IMR-90 (cell line): ENCODE measurements around the gene POLR2C. TPM values are rescaled to one million over a fixed set of nuclear protein-coding genes. Genes with fewer than 3 reads are reported as not detected.

Source experiments
- ATAC-seq: fragments of 200-7000 bp; cut with Tn5 transposase; 2 replicates; pipeline ENCODE4 v1.9.1; 2020; ENCODE audit warnings: low read depth, mild to moderate bottlenecking, moderate library complexity
- BruUV-seq: library from RNA; stranded (reverse); fragments of 400-500 nt; replicated peaks from 2 replicates; lab custom pipeline; 2021; lab: Mats Ljungman, UMichigan
- CTCF ChIA-PET: fragments of 300-600 bp; formaldehyde crosslinking; extraction: SDS; loops from one replicate; lab custom pipeline; 2021; ENCODE audit warnings: antibody characterized with exemption; lab: Yijun Ruan, JAX
- POLR2A ChIA-PET: fragments of 300-600 bp; sonication (Branson Sonifier 250); formaldehyde crosslinking; loops from one replicate; lab custom pipeline; 2022; ENCODE audit warnings: antibody characterized with exemption; ENCODE audit not compliant: unreplicated experiment; lab: Charles Lee
- DNase-seq: peaks from one replicate; pipeline ENCODE4 v3.0.0; 2013
- H2AFZ ChIP-seq: replicated peaks from 2 replicates; pipeline ENCODE3; 2013; ENCODE audit warnings: low read length, mild to moderate bottlenecking; ENCODE audit not compliant: poor library complexity
- H2AK5ac ChIP-seq: 2 replicates; pipeline ENCODE4 v1.6.1; 2013; ENCODE audit warnings: low read depth, low read length, inconsistent platforms
- H2AK9ac ChIP-seq: replicated peaks from 2 replicates; pipeline ENCODE3; 2013; ENCODE audit warnings: mild to moderate bottlenecking, low read depth, low read length, moderate library complexity; ENCODE audit not compliant: poor library complexity
- H2BK120ac ChIP-seq: 2 replicates; pipeline ENCODE4 v1.6.1; 2013; ENCODE audit warnings: low read depth, low read length, inconsistent platforms
- H2BK15ac ChIP-seq: 3 replicates; pipeline ENCODE4 v1.6.1; 2013; ENCODE audit warnings: low read depth, low read length, inconsistent platforms
- H2BK20ac ChIP-seq: 2 replicates; pipeline ENCODE4 v1.6.1; 2013; ENCODE audit warnings: low read depth, mild to moderate bottlenecking, inconsistent platforms, low read length, moderate library complexity
- H2BK5ac ChIP-seq: 2 replicates; pipeline ENCODE4 v1.6.1; 2013; ENCODE audit warnings: mild to moderate bottlenecking, low read depth, low read length, inconsistent platforms; ENCODE audit not compliant: poor library complexity, severe bottlenecking
- H3K14ac ChIP-seq: replicated peaks from 2 replicates; pipeline ENCODE4 v1.6.1; 2013; ENCODE audit warnings: low read depth, low read length, inconsistent platforms
- H3K18ac ChIP-seq: 2 replicates; pipeline ENCODE4 v1.6.1; 2013; ENCODE audit warnings: low read depth, low read length, control low read depth
- H3K23ac ChIP-seq: 2 replicates; pipeline ENCODE4 v1.6.1; 2013; ENCODE audit warnings: low read depth, low read length, inconsistent platforms
- H3K27ac ChIP-seq: 2 replicates; pipeline ENCODE4 v1.5.1; 2013; ENCODE audit warnings: mild to moderate bottlenecking, control low read depth, low read length; ENCODE audit not compliant: insufficient read depth
- H3K27me3 ChIP-seq: 2 replicates; pipeline ENCODE4 v1.6.1; 2013; ENCODE audit warnings: low read length; ENCODE audit not compliant: control insufficient read depth, insufficient read depth
- H3K36me3 ChIP-seq: 2 replicates; pipeline ENCODE4 v1.6.1; 2013; ENCODE audit warnings: low read length, mixed read lengths; ENCODE audit not compliant: control insufficient read depth, insufficient read depth
- H3K4ac ChIP-seq: 2 replicates; pipeline ENCODE4 v1.6.1; 2013; ENCODE audit warnings: low read depth, low read length, inconsistent platforms
- H3K4me1 ChIP-seq: 2 replicates; pipeline ENCODE4 v1.6.1; 2013; ENCODE audit warnings: low read length, mixed read lengths; ENCODE audit not compliant: control insufficient read depth, insufficient read depth
- H3K4me2 ChIP-seq: 2 replicates; pipeline ENCODE4 v1.6.1; 2013; ENCODE audit warnings: low read depth, mild to moderate bottlenecking, control low read depth, low read length, moderate library complexity
- H3K4me3 ChIP-seq: 2 replicates; pipeline ENCODE4 v1.5.1; 2013; ENCODE audit warnings: low read depth, mild to moderate bottlenecking, control low read depth, low read length, moderate library complexity; ENCODE audit not compliant: insufficient read depth
- H3K56ac ChIP-seq: 2 replicates; pipeline ENCODE4 v1.6.1; 2013; ENCODE audit warnings: low read length, inconsistent platforms; ENCODE audit not compliant: insufficient read depth; ENCODE audit errors: extremely low read depth
- H3K79me1 ChIP-seq, 2 experiments: 2 replicates each; pipeline ENCODE4 v1.6.1; 2013; ENCODE audit warnings: low read length in 2 of 2, inconsistent platforms in 1 of 2, low read depth in 1 of 2
- H3K9ac ChIP-seq: 2 replicates; pipeline ENCODE4 v1.6.1; 2013; ENCODE audit warnings: low read depth, low read length, control low read depth
- H3K9me1 ChIP-seq: 2 replicates; pipeline ENCODE4 v1.6.1; 2013; ENCODE audit warnings: low read length, inconsistent platforms; ENCODE audit not compliant: insufficient read depth
- H3K9me3 ChIP-seq: 2 replicates; pipeline ENCODE4 v1.6.1; 2013; ENCODE audit warnings: low read length; ENCODE audit not compliant: control insufficient read depth, insufficient read depth
- H4K20me1 ChIP-seq: 2 replicates; pipeline ENCODE4 v1.6.1; 2013; ENCODE audit warnings: low read length, inconsistent platforms; ENCODE audit not compliant: insufficient read depth
- H4K5ac ChIP-seq: 2 replicates; pipeline ENCODE4 v1.6.1; 2013; ENCODE audit warnings: mild to moderate bottlenecking, low read depth, low read length, control low read depth
- H4K8ac ChIP-seq, 2 experiments: 2 replicates each; pipeline ENCODE4 v1.6.1; 2013; ENCODE audit warnings: low read depth in 2 of 2, low read length in 2 of 2, control low read depth in 1 of 2, inconsistent platforms in 1 of 2
- H4K91ac ChIP-seq: 2 replicates; pipeline ENCODE4 v1.6.1; 2013; ENCODE audit warnings: low read depth, low read length, inconsistent platforms; ENCODE audit not compliant: insufficient read depth
- BHLHE40 ChIP-seq: fragments of 150-350 bp; IDR thresholded peaks from 2 replicates; pipeline ENCODE4 v1.6.1; 2016; ENCODE audit warnings: mild to moderate bottlenecking, low read depth, low read length
- CEBPB ChIP-seq: IDR thresholded peaks from 2 replicates; pipeline ENCODE4 v1.6.1; 2012; ENCODE audit warnings: low read depth, low read length, improper control_type of control experiment
- CHD1 ChIP-seq: IDR thresholded peaks from 2 replicates; pipeline ENCODE4 v1.6.1; 2012; ENCODE audit warnings: low read depth, low read length, improper control_type of control experiment
- CTCF ChIP-seq: conservative IDR thresholded peaks from 2 replicates; pipeline ENCODE4 v1.5.1; 2012; ENCODE audit warnings: mild to moderate bottlenecking, low read depth, low read length, improper control_type of control experiment
- ELK1 ChIP-seq: fragments of 150-350 bp; IDR thresholded peaks from 2 replicates; pipeline ENCODE4 v1.6.1; 2016; ENCODE audit warnings: low read depth, mild to moderate bottlenecking, low read length, moderate library complexity, borderline replicate concordance
- FOS ChIP-seq: fragments of 150-350 bp; IDR thresholded peaks from 2 replicates; pipeline ENCODE4 v1.6.1; 2016; ENCODE audit warnings: low read depth, low read length
- MAFK ChIP-seq: IDR thresholded peaks from 2 replicates; pipeline ENCODE4 v1.6.1; 2012; ENCODE audit warnings: low read depth, low read length, improper control_type of control experiment
- MAZ ChIP-seq: IDR thresholded peaks from 2 replicates; pipeline ENCODE4 v1.6.1; 2012; ENCODE audit warnings: low read depth, mild to moderate bottlenecking, low read length, improper control_type of control experiment, moderate library complexity, borderline replicate concordance
- MXI1 ChIP-seq: IDR thresholded peaks from 2 replicates; pipeline ENCODE4 v1.6.1; 2012; ENCODE audit warnings: low read depth, mild to moderate bottlenecking, low read length, moderate library complexity, borderline replicate concordance
- NFE2L2 ChIP-seq: fragments of 150-350 bp; IDR thresholded peaks from 2 replicates; pipeline ENCODE4 v1.6.1; 2016; ENCODE audit warnings: low read depth, mild to moderate bottlenecking, low read length
- POLR2A ChIP-seq: IDR thresholded peaks from 2 replicates; pipeline ENCODE4 v1.6.1; 2012; ENCODE audit warnings: mild to moderate bottlenecking, low read depth, low read length
- RAD21 ChIP-seq: IDR thresholded peaks from 2 replicates; pipeline ENCODE4 v1.6.1; 2012; ENCODE audit warnings: low read length, improper control_type of control experiment
- RCOR1 ChIP-seq: IDR thresholded peaks from 2 replicates; pipeline ENCODE4 v1.6.1; 2012; ENCODE audit warnings: mild to moderate bottlenecking, low read length, improper control_type of control experiment; ENCODE audit not compliant: insufficient replicate concordance
- RFX5 ChIP-seq: IDR thresholded peaks from 2 replicates; pipeline ENCODE4 v1.8.0; 2012; ENCODE audit warnings: low read depth, mild to moderate bottlenecking, low read length, moderate library complexity
- SMC3 ChIP-seq: fragments of 150-350 bp; IDR thresholded peaks from 2 replicates; pipeline ENCODE4 v1.6.1; 2016; ENCODE audit warnings: low read depth, mild to moderate bottlenecking, antibody characterized with exemption, low read length, moderate library complexity
- WGBS, 2 experiments: methylation state at CpG; one replicate each; pipeline versions ENCODE4 v1.1.5 to v1.1.7; 2013; ENCODE audit warnings: missing lambda C conversion rate in 2 of 2; ENCODE audit not compliant: insufficient read length in 1 of 2; ENCODE audit errors: extremely low coverage in 2 of 2; 5-methylcytosine and 5-hydroxymethylcytosine counted together
- dilution Hi-C: fragments of 300-500 bp; cut with HindIII; formaldehyde crosslinking; loops from one replicate; pipeline ENCODE4 v1.14.3; 2018; ENCODE audit warnings: low sequenced_read_pairs; ENCODE audit not compliant: unreplicated experiment
- in situ Hi-C: fragments of 300-500 bp; cut with MboI; formaldehyde crosslinking; loops from 3 replicates; pipeline ENCODE4 v1.14.3; 2019; ENCODE audit warnings: low sequenced_read_pairs, inconsistent platforms, mixed read lengths
- intact Hi-C: fragments of 100-400 bp; cut with micrococcal nuclease; formaldehyde crosslinking; loops from 2 replicates; pipeline ENCODE4 v1.10.0; 2022
- polyA plus RNA-seq, 3 experiments: library from polyadenylated mRNA; depleted of rRNA; stranded (reverse); fragments of >200 nt; gene quantifications; 2 replicates each; pipeline ENCODE4 v1.2.3, GENCODE V29; 2012; ENCODE audit warnings: low replicate concordance in 1 of 3
- total RNA-seq: library from RNA; depleted of rRNA; stranded (reverse); fragments of >200 nt; gene quantifications from 2 replicates; pipeline ENCODE4 v1.2.3, GENCODE V29; 2012
- TF ChIP-seq, protein P1 (sequence below): fragments of 150-350 bp; IDR thresholded peaks from 2 replicates; pipeline ENCODE4 v1.6.1; 2017; ENCODE audit warnings: mild to moderate bottlenecking, antibody characterized with exemption, low read length, low read depth

POLR2C gene
- total and polyA plus RNA-seq, 2 of the 4 experiments (the other 2 are of a cell fraction) = 137 to 340 TPM

DNA sequence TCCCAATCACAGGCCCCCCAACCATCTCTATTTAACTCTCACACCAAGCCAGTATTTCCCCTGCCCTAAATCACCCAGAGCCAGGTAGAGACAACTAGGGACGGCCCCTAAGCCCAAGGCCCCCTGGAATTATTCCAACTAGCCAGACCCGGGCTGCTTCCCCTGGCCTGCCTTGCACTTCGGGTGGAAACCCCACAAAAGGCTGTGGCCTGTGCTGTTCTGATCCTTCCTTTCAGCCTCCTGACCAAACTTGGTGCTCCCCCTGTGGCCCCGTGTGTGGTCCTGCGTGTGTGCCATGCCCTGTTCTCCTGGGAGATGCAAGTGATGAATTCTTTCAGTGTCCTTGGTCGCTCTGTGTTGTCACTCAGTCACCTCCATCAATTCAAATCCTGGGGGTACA lies 43.0 kb upstream of the POLR2C start:
- H3K14ac ChIP-seq = no peak overlapping the region
- no peak overlapping the region for H2AK5ac ChIP-seq
- peaks cover 3% of the 10 kb centered on the region for H3K4me1 ChIP-seq
- no peak overlapping the region for H2BK120ac ChIP-seq
- H3K79me1 ChIP-seq = no peaks in the 10 kb centered on the region
- H4K8ac ChIP-seq = no peak overlapping the region
- no peak overlapping the region for H2BK15ac ChIP-seq
- H2BK20ac ChIP-seq = no peak overlapping the region
- H3K4ac ChIP-seq = no peak overlapping the region
- no peak overlapping the region for H4K91ac ChIP-seq
- no TSS peak for BruUV-seq
- no peak overlapping the region for H3K23ac ChIP-seq
- DNase-seq = no peak
- no peak overlapping the region for H4K5ac ChIP-seq
- intact Hi-C loops = loop anchor here (2.0 kb wide), 1 partner anchor 99 kb away; no protein-coding TSS in a partner anchor
- no peak overlapping the region for H3K4me2 ChIP-seq
- no peaks in the 10 kb centered on the region for H4K20me1 ChIP-seq
- no peak overlapping the region for H3K4me3 ChIP-seq
- in situ Hi-C loops = loop anchor here (5.0 to 10.0 kb wide), 2 partner anchors 117 to 335 kb away; no protein-coding TSS in a partner anchor
- H3K56ac ChIP-seq = no peak overlapping the region
- H2AK9ac ChIP-seq = no peak overlapping the region
- peak overlapping the region; percentile 53 for H2AFZ ChIP-seq
- no peaks in the 10 kb centered on the region; the same call in 1 of the 2 replicates for H3K27me3 ChIP-seq
- H3K18ac ChIP-seq = no peak overlapping the region
- no peak overlapping the region for H3K27ac ChIP-seq
- no peak for TF ChIP-seq RAD21
- TF ChIP-seq NFE2L2 = no peak
- TF ChIP-seq MXI1 = no peak
- TF ChIP-seq SMC3 = no peak
- TF ChIP-seq CEBPB = no peak
- no peak for TF ChIP-seq RFX5
- no peak for TF ChIP-seq MAZ
- TF ChIP-seq POLR2A = no peak
- TF ChIP-seq FOS = no peak
- TF ChIP-seq CHD1 = no peak
- no peak for TF ChIP-seq BHLHE40
- no peak for TF ChIP-seq ELK1
- TF ChIP-seq CTCF = no peak
- TF ChIP-seq, protein P1, sequence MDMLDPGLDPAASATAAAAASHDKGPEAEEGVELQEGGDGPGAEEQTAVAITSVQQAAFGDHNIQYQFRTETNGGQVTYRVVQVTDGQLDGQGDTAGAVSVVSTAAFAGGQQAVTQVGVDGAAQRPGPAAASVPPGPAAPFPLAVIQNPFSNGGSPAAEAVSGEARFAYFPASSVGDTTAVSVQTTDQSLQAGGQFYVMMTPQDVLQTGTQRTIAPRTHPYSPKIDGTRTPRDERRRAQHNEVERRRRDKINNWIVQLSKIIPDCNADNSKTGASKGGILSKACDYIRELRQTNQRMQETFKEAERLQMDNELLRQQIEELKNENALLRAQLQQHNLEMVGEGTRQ = no peak
- TF ChIP-seq MAFK = no peak
- no peak for TF ChIP-seq RCOR1
- WGBS, 2 experiments = 43% methylated on average over 3 of the region's 6 CpGs; no CpG with 5 or more reads in 1 of the 2 experiments
- ChIA-PET CTCF (interaction anchor here (0.6 kb wide), 1 partner anchor 255 kb away, joined by 3 read pairs; no protein-coding TSS in a partner anchor), POLR2A (no interaction called here)
- no peaks in the 10 kb centered on the region for H3K36me3 ChIP-seq
- ATAC-seq = no peak
- H2BK5ac ChIP-seq = no peak overlapping the region
- no peaks in the 10 kb centered on the region for H3K9me3 ChIP-seq
- dilution Hi-C loops = no loop called here
- H3K9ac ChIP-seq = no peak overlapping the region
- no peaks in the 10 kb centered on the region for H3K9me1 ChIP-seq
